GM19455 (cell line): ENCODE data around the gene IL11RA.

ENCODE experiments used
- ATAC-seq: cut with Tn5 transposase; IDR thresholded peaks from one replicate; pipeline ENCODE4 v1.9.1; 2021; ENCODE audit not compliant: unreplicated experiment

Gene IL11RA

GRCh38 chr9:34684816-34685215, 32.8 kb downstream of the IL11RA start:
- no peak for ATAC-seq

GRCh38 chr9:34685591-34685990, 33.6 kb downstream of the IL11RA start:
- no peak for ATAC-seq

- no peak for ATAC-seq
Observed at GRCh38 chr9:34686231-34686630, 34.2 kb downstream of the IL11RA start.

GRCh38 chr9:34686732-34687131, 34.7 kb downstream of the IL11RA start:
- no peak for ATAC-seq

GRCh38 chr9:34687276-34688030, 35.5 kb downstream of the IL11RA start:
- ATAC-seq, result no peak

- ATAC-seq, result no peak
Observed at GRCh38 chr9:34688329-34689115, 36.5 kb downstream of the IL11RA start.

- no peak for ATAC-seq
Observed at GRCh38 chr9:34689116-34689470, 37.1 kb downstream of the IL11RA start.

- ATAC-seq, result no peak
Observed at GRCh38 chr9:34689512-34689911, 37.5 kb downstream of the IL11RA start.

GRCh38 chr9:34690983-34691935, 39.3 kb downstream of the IL11RA start, which contains the start of gene CCL19:
Gene CCL19, minus strand, starts transcription at chr9:34691276. Its CDS starts 137 bp downstream, at chr9:34691139.
- no peak for ATAC-seq

- ATAC-seq, result no peak
Observed at GRCh38 chr9:34691936-34692315, 39.9 kb downstream of the IL11RA start.

- ATAC-seq, result no peak
Observed at GRCh38 chr9:34693560-34693959, 41.6 kb downstream of the IL11RA start.

- no peak for ATAC-seq
Observed at GRCh38 chr9:34694811-34695210, 42.8 kb downstream of the IL11RA start.

- peak; percentile 50 for ATAC-seq
Observed at GRCh38 chr9:34701023-34701768, 49.2 kb downstream of the IL11RA start.

GRCh38 chr9:34701769-34702736, 50.1 kb downstream of the IL11RA start:
- peak; percentile 6 for ATAC-seq

GRCh38 chr9:34707130-34707529, 55.1 kb downstream of the IL11RA start:
- no peak for ATAC-seq

GRCh38 chr9:34709196-34709978, 57.4 kb downstream of the IL11RA start:
- ATAC-seq, result no peak

- no peak for ATAC-seq
Observed at GRCh38 chr9:34710023-34710422, 58.0 kb downstream of the IL11RA start, which contains the start of gene CCL21. Gene CCL21, minus strand, starts transcription at chr9:34710136. Its CDS starts 70 bp downstream, at chr9:34710066.
